Subcutaneous adipose tissue (tissue), 4 donors: ENCODE results near the gene TIMM8B. TPM values are rescaled to one million over a fixed set of nuclear protein-coding genes. Genes with fewer than 3 reads are reported as not detected.

Experiments
- total RNA-seq, 4 donors: library from RNA; depleted of rRNA; stranded (reverse); fragments of >200 nt; gene quantifications; one replicate each; pipeline ENCODE4 v1.1.0, GENCODE V29; 2016
- TF ChIP-seq, protein P1 (sequence below): fragments of 450-650 bp; IDR thresholded peaks from one replicate; pipeline ENCODE4 v1.5.1; 2016; ENCODE audit warnings: low read depth, mild to moderate bottlenecking, control low read depth, antibody characterized with exemption, moderate library complexity

Gene TIMM8B
- total RNA-seq, 4 donors from 2014 or later = 30.9 to 56.6 (median 48.0) TPM

DNA sequence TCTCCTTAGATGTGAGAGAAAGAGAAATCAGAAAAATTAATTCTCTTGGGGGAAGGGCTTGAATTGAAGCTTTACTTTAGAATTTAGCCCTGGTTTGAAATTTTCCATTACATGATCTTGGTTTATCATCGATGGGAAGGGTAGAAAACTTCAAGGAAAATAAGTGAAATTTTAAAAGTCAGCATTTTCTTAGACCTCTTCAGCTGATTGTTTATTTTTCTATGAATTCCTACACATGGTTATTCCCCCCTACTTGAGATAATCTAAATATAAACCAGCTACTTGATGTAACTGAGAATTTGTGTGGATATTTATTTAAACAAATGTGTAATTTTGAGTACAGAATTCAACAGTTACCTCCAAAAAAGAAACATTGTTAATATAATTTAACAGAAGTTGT lies 23.6 kb downstream of the TIMM8B start:
- TF ChIP-seq, protein P1, sequence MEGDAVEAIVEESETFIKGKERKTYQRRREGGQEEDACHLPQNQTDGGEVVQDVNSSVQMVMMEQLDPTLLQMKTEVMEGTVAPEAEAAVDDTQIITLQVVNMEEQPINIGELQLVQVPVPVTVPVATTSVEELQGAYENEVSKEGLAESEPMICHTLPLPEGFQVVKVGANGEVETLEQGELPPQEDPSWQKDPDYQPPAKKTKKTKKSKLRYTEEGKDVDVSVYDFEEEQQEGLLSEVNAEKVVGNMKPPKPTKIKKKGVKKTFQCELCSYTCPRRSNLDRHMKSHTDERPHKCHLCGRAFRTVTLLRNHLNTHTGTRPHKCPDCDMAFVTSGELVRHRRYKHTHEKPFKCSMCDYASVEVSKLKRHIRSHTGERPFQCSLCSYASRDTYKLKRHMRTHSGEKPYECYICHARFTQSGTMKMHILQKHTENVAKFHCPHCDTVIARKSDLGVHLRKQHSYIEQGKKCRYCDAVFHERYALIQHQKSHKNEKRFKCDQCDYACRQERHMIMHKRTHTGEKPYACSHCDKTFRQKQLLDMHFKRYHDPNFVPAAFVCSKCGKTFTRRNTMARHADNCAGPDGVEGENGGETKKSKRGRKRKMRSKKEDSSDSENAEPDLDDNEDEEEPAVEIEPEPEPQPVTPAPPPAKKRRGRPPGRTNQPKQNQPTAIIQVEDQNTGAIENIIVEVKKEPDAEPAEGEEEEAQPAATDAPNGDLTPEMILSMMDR = no peak

DNA sequence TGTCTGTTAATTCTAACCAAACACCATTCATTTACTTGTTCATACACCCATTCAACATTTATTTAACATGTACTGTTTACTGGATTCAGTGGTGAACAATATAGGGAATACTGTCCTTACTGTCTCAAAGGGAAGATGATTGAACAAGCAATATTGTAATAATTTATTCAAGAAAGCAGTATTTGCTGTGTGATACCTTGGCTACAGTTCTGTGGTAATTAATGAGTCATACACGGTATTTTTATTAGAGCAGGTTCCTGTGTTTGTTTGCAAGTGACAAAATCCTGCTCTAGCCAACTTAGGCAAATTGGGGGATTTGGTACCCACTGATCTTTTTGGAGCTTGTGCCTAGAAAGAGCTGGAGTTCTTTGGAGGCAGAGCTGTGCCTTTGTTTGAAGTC lies 28.5 kb downstream of the TIMM8B start:
- TF ChIP-seq, protein P1 = no peak

DNA sequence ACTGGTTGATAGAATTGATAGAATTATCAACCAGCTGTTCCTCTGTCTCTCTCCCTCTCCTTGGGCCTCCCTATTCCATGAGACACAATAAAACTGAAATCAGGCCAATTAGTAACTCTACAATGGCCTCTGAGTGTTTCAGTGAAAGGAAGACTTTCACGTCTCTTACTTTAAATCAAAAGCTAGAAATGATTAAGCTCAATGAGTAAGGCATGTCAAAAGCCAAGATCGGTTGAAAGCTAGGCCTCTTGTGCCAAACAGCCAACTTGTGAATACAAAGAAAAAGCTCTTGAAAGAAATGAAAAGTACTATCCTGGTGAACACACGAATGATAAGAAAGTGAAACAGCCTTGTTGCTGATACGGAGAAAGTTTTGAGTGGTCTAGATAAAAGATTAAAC lies 29.4 kb downstream of the TIMM8B start:
- TF ChIP-seq, protein P1 = no peak

DNA sequence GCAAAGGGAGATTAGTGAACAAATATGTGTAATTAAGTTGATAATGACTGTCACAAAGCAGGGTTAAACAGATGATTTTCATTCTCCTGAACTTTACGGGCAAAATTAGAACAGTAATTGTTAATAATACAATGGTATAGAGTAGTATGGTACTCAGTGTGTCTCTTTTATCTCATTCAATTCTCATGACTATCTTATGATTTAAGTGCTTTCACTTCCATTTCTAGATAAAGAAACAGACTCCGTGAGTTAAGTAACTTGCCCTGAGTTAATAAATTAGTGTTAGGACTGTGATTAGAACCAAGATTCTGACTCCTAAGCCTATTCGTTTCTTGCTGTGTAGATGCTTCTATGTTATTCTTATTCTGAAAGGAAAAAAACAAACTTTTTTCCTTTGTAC lies 34.8 kb downstream of the TIMM8B start:
- TF ChIP-seq, protein P1 = no peak

DNA sequence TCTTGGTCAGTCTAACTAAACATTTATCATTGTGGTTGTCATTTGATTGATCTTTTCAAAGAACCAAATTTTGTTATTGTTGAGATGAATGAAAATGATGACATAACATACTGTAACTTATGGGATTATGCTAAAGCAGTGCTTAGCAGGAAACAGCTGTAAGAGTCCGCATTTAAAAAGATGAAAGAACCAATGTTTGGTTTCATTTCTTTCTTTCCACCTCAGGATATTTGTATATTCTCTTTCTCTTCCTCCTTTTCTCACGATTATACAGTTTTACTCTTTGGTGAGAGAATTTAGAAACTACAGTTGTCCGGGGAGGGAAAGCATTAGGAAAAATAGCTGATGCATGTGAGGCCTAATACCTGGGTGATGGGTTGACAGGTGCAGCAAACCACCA lies 35.8 kb downstream of the TIMM8B start:
- TF ChIP-seq, protein P1 = no peak

DNA sequence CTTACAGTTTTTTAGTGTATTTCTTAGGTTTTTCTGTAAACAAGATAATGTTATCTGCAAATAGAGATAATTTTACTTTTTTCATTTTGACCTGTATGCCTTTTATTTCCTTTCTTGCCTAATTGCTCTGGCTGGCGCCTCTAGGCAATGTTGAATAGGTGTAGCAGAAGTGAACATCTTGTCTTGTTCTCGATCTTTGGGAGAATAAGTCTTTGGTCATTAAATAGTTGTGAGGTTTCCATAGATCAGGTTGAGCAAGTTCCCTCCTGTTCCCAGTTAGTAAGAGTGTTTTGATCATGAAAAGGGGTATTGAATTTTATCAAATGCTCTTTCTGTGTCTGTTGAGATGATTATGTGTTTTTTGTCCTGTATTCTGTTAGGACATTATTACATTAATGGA lies 36.8 kb downstream of the TIMM8B start:
- TF ChIP-seq, protein P1 = no peak

DNA sequence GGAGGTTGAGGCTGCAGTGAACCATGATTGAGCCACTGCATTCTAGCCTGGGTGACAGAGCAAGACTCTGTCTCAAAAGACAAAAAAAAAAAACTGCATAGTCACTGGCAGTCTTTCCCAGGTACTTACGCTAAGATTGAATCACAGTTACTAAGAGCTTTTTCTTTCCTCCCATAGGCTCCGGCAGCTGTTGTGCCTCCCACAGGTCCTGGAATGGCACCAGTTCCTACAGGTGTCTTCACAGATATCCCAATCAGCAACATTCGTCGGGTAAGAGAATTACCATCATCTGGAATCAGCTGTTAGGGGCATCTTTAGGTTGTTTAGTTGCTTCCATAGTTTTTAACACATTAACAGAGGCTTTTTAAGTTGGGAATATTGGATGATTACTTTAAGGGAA lies 41.6 kb downstream of the TIMM8B start:
- TF ChIP-seq, protein P1 = no peak

DNA sequence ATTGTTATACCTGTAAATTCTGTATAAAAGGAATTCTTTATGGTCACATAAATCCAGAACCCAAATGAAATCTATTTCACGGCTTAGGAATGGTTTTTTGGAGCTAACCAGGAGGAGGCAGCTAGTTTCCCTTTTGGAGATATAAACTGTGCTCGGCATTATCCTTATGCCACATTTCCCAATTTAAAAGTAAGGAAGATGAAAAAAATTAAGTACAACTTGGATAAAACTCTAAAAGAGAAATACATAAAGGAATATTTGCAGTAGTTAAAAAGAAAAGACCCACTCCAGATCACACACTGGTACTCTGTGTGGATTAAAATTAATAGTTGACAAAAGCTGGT lies 43.6 kb downstream of the TIMM8B start:
- TF ChIP-seq, protein P1 = no peak
